Adrenal gland (tissue), 12 donors: ENCODE data around the gene FHIT. TPM values are rescaled to one million over a fixed set of nuclear protein-coding genes. Genes with fewer than 3 reads are reported as not detected.

Source experiments
- DNase-seq, 7 donors: peaks; one replicate each; pipeline ENCODE4 v3.0.0-alpha.2; 2019 to 2020
- H3K27ac ChIP-seq, 5 donors: fragments of 200-600 bp; sonication (generic) in 4 of 5; 1 replicate in 3 of 5; 2 replicates in 2 of 5; pipeline versions ENCODE4 v1.5.1 to v1.8.0; 2016 to 2020; ENCODE audit warnings: mild to moderate bottlenecking in 1 of 5
- H3K27me3 ChIP-seq: fragments of 200-600 bp; 2 replicates; pipeline ENCODE4 v1.8.0; 2021
- H3K36me3 ChIP-seq, 2 donors: fragments of 200-600 bp; replicated peaks in 1 of 2; 1 replicate in 1 of 2; 2 replicates in 1 of 2; pipeline versions ENCODE4 v1.5.1 to v1.8.0; 2018 to 2022
- H3K4me1 ChIP-seq, 2 donors: fragments of 200-600 bp; replicated peaks in 1 of 2; 1 replicate in 1 of 2; 2 replicates in 1 of 2; pipeline versions ENCODE4 v1.5.1 to v1.8.0; 2018 to 2021
- H3K4me3 ChIP-seq, 4 donors: fragments of 200-600 bp; sonication (generic) in 3 of 4; one replicate each; pipeline ENCODE4 v1.5.1; 2016 to 2018
- H3K9me3 ChIP-seq, 3 donors: fragments of 200-600 bp; sonication (generic) in 1 of 3; replicated peaks in 1 of 3; 1 replicate in 2 of 3; 2 replicates in 1 of 3; pipeline versions ENCODE4 v1.5.1 to v1.8.0; 2016 to 2021
- POLR2A ChIP-seq, 2 donors: fragments of 450-650 bp; IDR thresholded peaks; one replicate each; pipeline ENCODE4 v1.6.1; 2017; ENCODE audit warnings: antibody characterized with exemption in 2 of 2, mild to moderate bottlenecking in 2 of 2, moderate library complexity in 1 of 2
- WGBS, 4 donors: extraction: QIAGEN DNeasy Blood & Tissue Kit in 2 of 4; methylation state at CpG; one replicate each; pipeline versions ENCODE4 v1.1.5 to v1.1.7; 2013 to 2017; 5-methylcytosine and 5-hydroxymethylcytosine counted together
- intact Hi-C, 2 donors: fragments of 100-400 bp; cut with DNase I; formaldehyde crosslinking; loops; one replicate each; pipeline versions ENCODE4 v1.14.1 to v1.15.0; 2022 to 2023
- polyA plus RNA-seq, 3 donors: library from polyadenylated mRNA; stranded (reverse); fragments of 200-250 nt in 2 of 3; fragments of 350-450 nt in 1 of 3; fragmentation: Illumina TruSeq in 1 of 3; extraction: RNeasy Lipid Tissue Mini Kit (QIAGEN cat#74804) in 1 of 3; gene quantifications; one replicate each; pipeline ENCODE4 v1.2.3, GENCODE V29; 2013 to 2014
- total RNA-seq, 9 donors: library from RNA; depleted of rRNA in 4 of 9; stranded (reverse); fragments of >200 nt in 4 of 9; fragments of 120-200 nt in 1 of 9; fragmentation: NEBNext Ultra II Directional in 1 of 9; extraction: Animal tissue kit (Norgen Biotek cat#: 25700) in 1 of 9; gene quantifications; one replicate each; pipeline versions ENCODE4 v1.1.0 to v1.2.4, GENCODE V29; 2013 to 2023
- TF ChIP-seq, protein P1 (sequence below), 6 experiments: fragments of 450-650 bp in 4 of 6; fragments of 200-600 bp in 2 of 6; sonication (generic) in 1 of 6; IDR thresholded peaks; 1 replicate in 5 of 6; 2 replicates in 1 of 6; pipeline versions ENCODE4 v1.5.1 to v1.8.0; 2016 to 2021; ENCODE audit warnings: antibody characterized with exemption in 6 of 6, mild to moderate bottlenecking in 2 of 6, moderate library complexity in 1 of 6
- donor health status: healthy with polysubstance abuse.
- donor health status: Bipolar disorder and iron deficiency.
- donor health status: DM: yes; HTN: yes; CAD: no.
- donor health status: DM: no; HTN: no; CAD: no.
- donor health status: DM: no; HTN: no; CAD: no.
- donor health status: DM: yes; HTN: yes; CAD: no.

FHIT gene
- total and polyA plus RNA-seq, 12 donors = 14.1 to 43.9 (median 28.8) TPM

DNA sequence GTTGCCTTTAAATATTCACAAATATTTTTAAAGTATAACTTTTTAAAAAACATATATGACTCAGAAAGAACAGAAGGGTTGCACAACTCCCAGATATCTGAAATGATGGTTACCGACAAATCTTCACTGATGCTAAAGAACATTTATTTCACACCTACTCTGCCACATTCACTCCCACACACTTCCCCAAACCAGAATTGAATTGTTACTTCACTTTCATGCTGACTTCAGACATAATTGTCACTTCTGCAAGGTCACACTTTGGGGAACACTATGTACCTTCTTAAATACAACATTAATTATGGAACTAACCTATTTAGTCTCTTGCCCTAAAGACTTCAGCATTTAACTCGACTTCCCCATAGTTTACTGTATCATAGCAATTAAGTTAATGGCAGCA, 795.1 kb downstream of the FHIT start:
- intact Hi-C loops = no loop called here
- TF ChIP-seq POLR2A (IDR thresholded peaks at IDR 0.05) = no peak
- TF ChIP-seq, protein P1, sequence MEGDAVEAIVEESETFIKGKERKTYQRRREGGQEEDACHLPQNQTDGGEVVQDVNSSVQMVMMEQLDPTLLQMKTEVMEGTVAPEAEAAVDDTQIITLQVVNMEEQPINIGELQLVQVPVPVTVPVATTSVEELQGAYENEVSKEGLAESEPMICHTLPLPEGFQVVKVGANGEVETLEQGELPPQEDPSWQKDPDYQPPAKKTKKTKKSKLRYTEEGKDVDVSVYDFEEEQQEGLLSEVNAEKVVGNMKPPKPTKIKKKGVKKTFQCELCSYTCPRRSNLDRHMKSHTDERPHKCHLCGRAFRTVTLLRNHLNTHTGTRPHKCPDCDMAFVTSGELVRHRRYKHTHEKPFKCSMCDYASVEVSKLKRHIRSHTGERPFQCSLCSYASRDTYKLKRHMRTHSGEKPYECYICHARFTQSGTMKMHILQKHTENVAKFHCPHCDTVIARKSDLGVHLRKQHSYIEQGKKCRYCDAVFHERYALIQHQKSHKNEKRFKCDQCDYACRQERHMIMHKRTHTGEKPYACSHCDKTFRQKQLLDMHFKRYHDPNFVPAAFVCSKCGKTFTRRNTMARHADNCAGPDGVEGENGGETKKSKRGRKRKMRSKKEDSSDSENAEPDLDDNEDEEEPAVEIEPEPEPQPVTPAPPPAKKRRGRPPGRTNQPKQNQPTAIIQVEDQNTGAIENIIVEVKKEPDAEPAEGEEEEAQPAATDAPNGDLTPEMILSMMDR (IDR thresholded peaks at IDR 0.05) = no peak
- 50 to 65% (median 55%) methylated on average over 2 of the region's 2 CpGs for WGBS, 4 donors
- Histone ChIP-seq H3K9me3 (no peaks in the 10 kb centered on the region), H3K36me3 (no peaks in the 10 kb centered on the region), H3K27me3 (no peaks in the 10 kb centered on the region), H3K4me1 (no peaks in the 10 kb centered on the region), H3K27ac (no peak overlapping the region), H3K4me3 (no peak overlapping the region)
- DNase-seq = no peak

DNA sequence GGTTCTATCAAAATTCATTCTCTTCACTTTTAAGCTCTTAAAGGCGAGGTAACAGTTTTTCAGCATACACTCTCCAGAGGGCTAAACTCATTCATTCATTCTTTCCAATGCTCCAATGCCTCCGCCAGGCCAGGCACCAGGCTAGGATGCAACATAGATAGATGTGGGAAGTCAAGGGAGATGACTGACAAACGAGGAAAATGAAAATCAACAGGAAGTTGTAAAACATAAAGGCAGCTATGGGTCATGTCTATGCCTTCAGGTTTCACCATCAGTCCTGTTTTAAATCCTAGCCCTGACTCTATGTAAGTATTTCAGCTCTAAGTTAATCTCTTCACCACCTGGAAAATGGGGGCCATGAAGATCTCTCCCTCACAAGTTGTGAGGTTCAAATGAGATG, 797.9 kb downstream of the FHIT start:
- no peaks in the 10 kb centered on the region for H3K4me1 ChIP-seq
- no peak for TF ChIP-seq POLR2A (IDR thresholded peaks at IDR 0.05)
- TF ChIP-seq, protein P1 (IDR thresholded peaks at IDR 0.05) = no peak
- no peaks in the 10 kb centered on the region for H3K36me3 ChIP-seq
- H3K27ac ChIP-seq = no peak overlapping the region
- H3K27me3 ChIP-seq = no peaks in the 10 kb centered on the region
- H3K9me3 ChIP-seq = no peaks in the 10 kb centered on the region
- no peak overlapping the region for H3K4me3 ChIP-seq
- intact Hi-C loops = no loop called here
- 77 to 79% (median 78%) methylated on average over 3 of the region's 3 CpGs for WGBS, 4 donors
- DNase-seq = no peak

DNA sequence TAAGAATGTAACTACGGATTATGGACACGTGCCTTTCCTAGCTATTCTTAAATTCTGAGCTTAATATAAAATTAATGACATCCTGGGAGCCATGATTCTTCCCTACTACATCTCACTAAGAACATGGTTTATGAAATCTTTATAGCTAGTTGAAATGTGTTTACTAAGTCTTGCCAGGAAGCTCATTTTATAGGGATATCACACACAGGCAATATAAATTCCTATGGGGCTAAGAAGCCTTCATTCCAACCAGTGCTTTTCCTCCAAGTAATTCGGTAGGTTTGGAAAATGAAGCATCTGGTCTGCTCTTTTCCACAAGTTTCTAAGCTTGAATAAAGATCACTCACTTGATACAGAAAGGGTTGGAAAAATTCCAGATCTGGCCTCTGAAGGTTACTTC, 802.6 kb downstream of the FHIT start:
- DNase-seq = no peak
- Histone ChIP-seq H3K4me3 (no peak overlapping the region), H3K36me3 (no peaks in the 10 kb centered on the region), H3K27ac (no peak overlapping the region), H3K4me1 (no peaks in the 10 kb centered on the region), H3K9me3 (no peaks in the 10 kb centered on the region), H3K27me3 (no peaks in the 10 kb centered on the region)
- WGBS, 4 donors = 70 to 84% (median 75%) methylated on average over 3 of the region's 3 CpGs
- intact Hi-C loops = no loop called here
- TF ChIP-seq POLR2A (IDR thresholded peaks at IDR 0.05) = no peak
- TF ChIP-seq, protein P1 (IDR thresholded peaks at IDR 0.05) = no peak

DNA sequence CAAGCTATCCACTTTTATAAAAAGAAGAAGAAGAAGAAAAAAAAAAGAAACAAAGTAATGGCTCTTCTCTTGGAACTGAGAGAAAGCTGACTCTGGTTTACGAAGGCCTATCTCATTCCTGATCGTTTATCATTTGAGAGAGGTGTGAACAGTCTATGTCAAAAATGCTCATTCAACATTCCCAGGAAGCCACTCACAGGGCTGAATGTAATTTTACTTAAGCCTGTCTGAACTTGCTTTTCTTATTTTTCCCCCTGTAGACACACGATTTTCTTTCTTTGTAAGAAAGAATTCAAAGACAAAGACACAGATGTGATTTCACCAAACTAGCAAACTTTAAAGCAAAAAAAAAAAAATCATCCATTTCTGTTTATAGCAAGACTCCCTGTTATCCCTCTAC, 805.8 kb downstream of the FHIT start:
- no peak for DNase-seq
- no peak overlapping the region for H3K4me3 ChIP-seq
- 61 to 70% (median 65%) methylated on average over 3 of the region's 3 CpGs for WGBS, 4 donors
- H3K27me3 ChIP-seq = no peaks in the 10 kb centered on the region
- intact Hi-C loops = no loop called here
- H3K4me1 ChIP-seq = no peaks in the 10 kb centered on the region
- TF ChIP-seq, protein P1 (IDR thresholded peaks at IDR 0.05) = no peak
- H3K36me3 ChIP-seq = no peaks in the 10 kb centered on the region
- no peaks in the 10 kb centered on the region for H3K9me3 ChIP-seq
- H3K27ac ChIP-seq = no peak overlapping the region
